ENCODE results near the gene ANKRD17. TPM values are rescaled to one million over a fixed set of nuclear protein-coding genes. Genes with fewer than 3 reads are reported as not detected.

The ANKRD17 gene
- total RNA-seq, 2 experiments from 2014 or later = 50.8 to 53.1 TPM

- Mint-ChIP-seq H3K36me3 (ENCODE audit: low read depth) (peaks cover 23% of the 10 kb centered on the region), H3K27ac (no peak overlapping the region), H3K9me3 (no peaks in the 10 kb centered on the region), H3K4me3 (no peak overlapping the region), H3K27me3 (no peaks in the 10 kb centered on the region), H3K4me1 (ENCODE audit: low read depth) (peaks cover 16% of the 10 kb centered on the region)
- POLR2A ChIA-PET = no interaction called here
- ATAC-seq (no peak), DNase-seq (no peak)
- CTCF ChIA-PET = no interaction called here
- intact Hi-C loops (cut with micrococcal nuclease) = no loop called here
- no peak for TF ChIP-seq CTCF (IDR thresholded peaks at IDR 0.05)
Observed at GRCh38 chr4:73053076-73053475, 205.5 kb downstream of the ANKRD17 start.

DNA sequence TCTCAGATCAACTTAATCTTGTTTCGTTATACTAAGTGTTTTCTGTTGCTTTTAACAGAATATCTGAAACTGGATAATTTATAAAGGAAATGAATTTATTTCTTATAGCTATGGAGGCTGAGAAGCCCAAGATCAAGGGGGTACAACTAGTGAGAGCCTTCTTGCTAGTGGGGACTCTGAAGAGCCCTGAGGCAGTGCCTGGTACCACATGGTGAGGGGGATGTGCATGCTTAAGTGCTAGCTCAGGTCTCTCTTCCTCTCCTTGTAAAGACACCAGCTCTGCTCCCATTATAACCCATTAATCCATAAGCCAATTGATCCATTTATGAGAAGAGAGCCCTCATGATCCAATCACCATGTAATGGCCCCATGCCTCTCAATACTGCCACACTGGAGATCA is 207.0 kb downstream of the ANKRD17 start:
- Mint-ChIP-seq H3K27ac (no peak overlapping the region), H3K4me3 (no peak overlapping the region), H3K36me3 (ENCODE audit: low read depth) (peaks cover 22% of the 10 kb centered on the region), H3K9me3 (no peaks in the 10 kb centered on the region), H3K27me3 (no peaks in the 10 kb centered on the region), H3K4me1 (ENCODE audit: low read depth) (peaks cover 16% of the 10 kb centered on the region)
- ChIA-PET CTCF (interaction anchor here (1.1 kb wide), 1 partner anchor 11 kb away, joined by 6 read pairs; no protein-coding TSS in a partner anchor), POLR2A (no interaction called here)
- DNase-seq = no peak
- TF ChIP-seq CTCF (IDR thresholded peaks at IDR 0.05) = no peak
- intact Hi-C loops (cut with micrococcal nuclease) = no loop called here
- no peak for ATAC-seq

DNA sequence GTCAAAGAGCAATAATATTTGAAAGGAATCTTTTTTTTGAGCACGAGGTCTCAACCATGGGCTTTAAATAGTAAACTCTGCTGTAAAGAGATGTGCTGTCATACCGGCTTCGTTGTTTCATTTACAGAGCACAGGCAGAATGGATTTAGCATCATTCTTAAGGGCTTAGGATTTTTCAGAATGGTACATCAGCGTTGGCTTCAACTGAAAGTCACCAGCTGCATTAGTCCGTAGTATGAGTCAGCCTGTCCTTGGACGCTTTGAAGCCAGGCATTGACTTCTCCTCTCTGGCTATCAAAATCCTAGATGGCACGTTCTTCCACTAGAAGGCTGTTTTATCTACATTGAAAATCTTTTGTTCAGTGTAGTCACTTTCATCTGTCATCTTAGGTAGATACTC is 212.7 kb downstream of the ANKRD17 start:
- no peak for DNase-seq
- Mint-ChIP-seq H3K27ac (no peak overlapping the region), H3K9me3 (no peaks in the 10 kb centered on the region), H3K36me3 (ENCODE audit: low read depth) (no peaks in the 10 kb centered on the region), H3K4me1 (ENCODE audit: low read depth) (no peaks in the 10 kb centered on the region), H3K27me3 (peaks cover 4% of the 10 kb centered on the region), H3K4me3 (no peak overlapping the region)
- POLR2A ChIA-PET = no interaction called here
- no peak for TF ChIP-seq CTCF (IDR thresholded peaks at IDR 0.05)
- ATAC-seq = no peak
- intact Hi-C loops (cut with micrococcal nuclease) = no loop called here
- CTCF ChIA-PET = no interaction called here

- TF ChIP-seq CTCF (IDR thresholded peaks at IDR 0.05) = no peak
- H3K27ac Mint-ChIP-seq = peak overlapping the region; percentile 14
- H3K4me1 Mint-ChIP-seq (ENCODE audit: low read depth) = peaks cover 25% of the 10 kb centered on the region
- DNase-seq (no peak), ATAC-seq (no peak)
- ChIA-PET POLR2A (no interaction called here), CTCF (interaction anchor here (0.9 to 1.7 kb wide), 2 partner anchors 26 to 218 kb away, joined by 3 read pairs; no protein-coding TSS in a partner anchor)
- intact Hi-C loops (cut with micrococcal nuclease) = no loop called here
- no peak overlapping the region for H3K4me3 Mint-ChIP-seq
- H3K27me3 Mint-ChIP-seq = peaks cover 7% of the 10 kb centered on the region
- H3K9me3 Mint-ChIP-seq = peaks cover 9% of the 10 kb centered on the region
- peaks cover 4% of the 10 kb centered on the region for H3K36me3 Mint-ChIP-seq (ENCODE audit: low read depth)
Observed at GRCh38 chr4:73037057-73037456, 221.5 kb downstream of the ANKRD17 start.

DNA sequence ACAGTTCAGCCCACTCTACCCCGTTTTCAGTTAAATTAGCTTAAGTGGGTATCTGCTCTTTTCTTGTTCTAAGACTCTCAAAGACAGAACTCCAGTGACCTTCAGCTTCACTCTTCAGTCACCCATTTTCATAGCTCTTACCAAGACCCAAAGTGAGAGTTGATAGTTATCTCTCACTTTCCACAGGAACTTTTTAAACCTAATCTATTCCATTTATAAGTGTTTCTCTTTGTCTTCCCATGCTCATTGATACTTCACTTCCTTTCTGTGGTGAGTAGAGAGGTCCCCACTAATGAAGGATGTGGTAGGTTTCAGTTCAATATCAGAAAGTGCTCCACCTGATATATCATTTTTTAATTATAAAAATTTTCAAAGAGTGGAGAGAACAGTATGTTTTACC is 222.5 kb downstream of the ANKRD17 start:
- Mint-ChIP-seq H3K36me3 (ENCODE audit: low read depth) (peaks cover 4% of the 10 kb centered on the region), H3K9me3 (peaks cover 9% of the 10 kb centered on the region), H3K27me3 (peaks cover 6% of the 10 kb centered on the region), H3K4me3 (no peak overlapping the region), H3K27ac (peak overlapping the region; percentile 37), H3K4me1 (ENCODE audit: low read depth) (peaks cover 25% of the 10 kb centered on the region)
- ATAC-seq (peak; percentile 64), DNase-seq (no peak)
- intact Hi-C loops (cut with micrococcal nuclease) = no loop called here
- ChIA-PET POLR2A (interaction anchor here (0.6 to 1.6 kb wide), 2 partner anchors 13 to 176 kb away, joined by 3 read pairs; no protein-coding TSS in a partner anchor), CTCF (interaction anchor here (1.4 to 1.7 kb wide), 2 partner anchors 27 to 31 kb away, joined by 3 to 5 read pairs; no protein-coding TSS in a partner anchor)
- TF ChIP-seq CTCF (IDR thresholded peaks at IDR 0.05) = no peak

All from activated CD8-positive, alpha-beta T cell treated with anti-CD3 and anti-CD28 coated beads for 36 hours (primary cell).